Measurements from ENCODE around the gene PPP6R2. TPM values are rescaled to one million over a fixed set of nuclear protein-coding genes. Genes with fewer than 3 reads are reported as not detected.
A peak's percentile ranks its signal among the peaks of the same experiment; 100 is the strongest.

The PPP6R2 gene
- total RNA-seq, 1 experiment from 2014 or later, result 42.6 TPM

- no peaks in the 10 kb centered on the region for H3K9me3 ChIP-seq (ENCODE audit: control insufficient read depth, low read depth, low read length)
- no peak overlapping the region for H2BK120ac ChIP-seq (ENCODE audit: low read depth, low read length, poor library complexity, severe bottlenecking)
- no peaks in the 10 kb centered on the region for H3K79me2 ChIP-seq (ENCODE audit: insufficient read depth, low read length)
- no peak overlapping the region for H3T11ph ChIP-seq (ENCODE audit: low read length)
- no peaks in the 10 kb centered on the region for H3K4me1 ChIP-seq (ENCODE audit: insufficient read depth, low read length)
- no peak overlapping the region for H4K5ac ChIP-seq (ENCODE audit: insufficient read length, low read depth, low read length)
- TF ChIP-seq CTCF (conservative IDR thresholded peaks at IDR 0.05), result no peak
- no peak overlapping the region for H2BK12ac ChIP-seq (ENCODE audit: insufficient read length, low read depth, low read length)
- H3K27me3 ChIP-seq (ENCODE audit: insufficient read depth, low read length), result no peaks in the 10 kb centered on the region; the same call in 1 of the 2 replicates
- no peak overlapping the region for H2AK5ac ChIP-seq (ENCODE audit: insufficient read length, low read length)
- H3K18ac ChIP-seq (ENCODE audit: insufficient read length, low read depth, low read length), result no peak overlapping the region
- H3K14ac ChIP-seq (ENCODE audit: insufficient read depth, low read length), result peak overlapping the region; percentile 97; the same call in 1 of the 2 replicates
- Mint-ChIP-seq H3K27me3 (ENCODE audit: low read depth) (peaks cover 47% of the 10 kb centered on the region), H3K4me3 (peak overlapping the region; percentile 65 to 78), H3K9me3 (no peaks in the 10 kb centered on the region), H3K27ac (no peak overlapping the region; a peak in 1 of 7 replicates), H3K36me3 (ENCODE audit: insufficient read depth in 1 of 3, low read depth in 3 of 3) (peaks cover 0 to 2% (median 0%) of the 10 kb centered on the region in 3 experiments; a peak in 1 of 7 replicates), H3K4me1 (peaks cover 7 to 11% of the 10 kb centered on the region in 2 experiments)
- H3K56ac ChIP-seq (ENCODE audit: insufficient read length, low read depth, low read length), result no peak overlapping the region
- H4K20me1 ChIP-seq (ENCODE audit: control insufficient read depth, insufficient read depth, insufficient read length), result no peaks in the 10 kb centered on the region
- H2BK5ac ChIP-seq (ENCODE audit: insufficient read length, low read length), result no peak overlapping the region
- no peak overlapping the region for H3K27ac ChIP-seq (ENCODE audit: insufficient read length, low read depth, low read length)
- H3K23me2 ChIP-seq (ENCODE audit: insufficient read length, low read depth, low read length, poor library complexity, severe bottlenecking), result peaks cover 5% of the 10 kb centered on the region
- no CpG with 5 or more reads among the region's 22 CpGs for WGBS (ENCODE audit: extremely low coverage, insufficient read length, low lambda C conversion rate)
- H3K4me2 ChIP-seq (ENCODE audit: insufficient read depth, insufficient read length, low read length), result peak overlapping the region; percentile 38
- H2AFZ ChIP-seq (ENCODE audit: low read length), result no peak overlapping the region
- H4K91ac ChIP-seq (ENCODE audit: insufficient read length, low read depth, low read length), result no peak overlapping the region
- no peaks in the 10 kb centered on the region for H3K79me1 ChIP-seq (ENCODE audit: insufficient read depth, low read depth, low read length, poor library complexity, severe bottlenecking)
- no peak overlapping the region for H2BK20ac ChIP-seq (ENCODE audit: low read depth, low read length, poor library complexity, severe bottlenecking)
- no peak overlapping the region for H4K8ac ChIP-seq (replicated peaks; ENCODE audit: insufficient read length, low read depth, low read length)
- no peak overlapping the region for H3K4ac ChIP-seq (ENCODE audit: low read depth, low read length)
- no peak overlapping the region for H2BK15ac ChIP-seq (ENCODE audit: low read depth, low read length)
- no peak for DNase-seq
- no peak overlapping the region for H3K23ac ChIP-seq (ENCODE audit: insufficient read length, low read depth, low read length)
- no peak overlapping the region for H3K9ac ChIP-seq (ENCODE audit: extremely low read depth, insufficient read length, low read length)
Observed at GRCh38 chr22:50327711-50328019, 15.5 kb upstream of the PPP6R2 start.

Data from H9 (cell line).